Activated naive CD8-positive, alpha-beta T cell treated with anti-CD3 and anti-CD28 coated beads for 36 hours (primary cell): ENCODE measurements around the gene NEUROD2. TPM values are rescaled to one million over a fixed set of nuclear protein-coding genes. Genes with fewer than 3 reads are reported as not detected.

Experiments used
- DNase-seq: peaks from one replicate; pipeline ENCODE4 v3.0.0; 2021
- H3K27ac Mint-ChIP-seq: one replicate; pipeline ENCODE4 v1.8.0; 2022; ENCODE audit warnings: mild to moderate bottlenecking, moderate library complexity, mixed read lengths
- H3K27me3 Mint-ChIP-seq: one replicate; pipeline ENCODE4 v1.8.0; 2022; ENCODE audit warnings: mild to moderate bottlenecking, mixed read lengths
- H3K36me3 Mint-ChIP-seq: one replicate; pipeline ENCODE4 v1.8.0; 2021; ENCODE audit warnings: mild to moderate bottlenecking, mixed read lengths
- H3K4me1 Mint-ChIP-seq: one replicate; pipeline ENCODE4 v1.8.0; 2021; ENCODE audit warnings: mixed read lengths
- H3K4me3 Mint-ChIP-seq: one replicate; pipeline ENCODE4 v1.8.0; 2022; ENCODE audit warnings: mild to moderate bottlenecking, moderate library complexity, mixed read lengths
- H3K9me3 Mint-ChIP-seq: one replicate; pipeline ENCODE4 v1.8.0; 2022; ENCODE audit warnings: mixed read lengths
- total RNA-seq, 2 experiments: library from RNA; stranded (reverse); gene quantifications; one replicate each; pipeline ENCODE4 v1.2.3, GENCODE V29; 2021

Gene NEUROD2
- total RNA-seq, 2 experiments from 2014 or later = not detected

DNA sequence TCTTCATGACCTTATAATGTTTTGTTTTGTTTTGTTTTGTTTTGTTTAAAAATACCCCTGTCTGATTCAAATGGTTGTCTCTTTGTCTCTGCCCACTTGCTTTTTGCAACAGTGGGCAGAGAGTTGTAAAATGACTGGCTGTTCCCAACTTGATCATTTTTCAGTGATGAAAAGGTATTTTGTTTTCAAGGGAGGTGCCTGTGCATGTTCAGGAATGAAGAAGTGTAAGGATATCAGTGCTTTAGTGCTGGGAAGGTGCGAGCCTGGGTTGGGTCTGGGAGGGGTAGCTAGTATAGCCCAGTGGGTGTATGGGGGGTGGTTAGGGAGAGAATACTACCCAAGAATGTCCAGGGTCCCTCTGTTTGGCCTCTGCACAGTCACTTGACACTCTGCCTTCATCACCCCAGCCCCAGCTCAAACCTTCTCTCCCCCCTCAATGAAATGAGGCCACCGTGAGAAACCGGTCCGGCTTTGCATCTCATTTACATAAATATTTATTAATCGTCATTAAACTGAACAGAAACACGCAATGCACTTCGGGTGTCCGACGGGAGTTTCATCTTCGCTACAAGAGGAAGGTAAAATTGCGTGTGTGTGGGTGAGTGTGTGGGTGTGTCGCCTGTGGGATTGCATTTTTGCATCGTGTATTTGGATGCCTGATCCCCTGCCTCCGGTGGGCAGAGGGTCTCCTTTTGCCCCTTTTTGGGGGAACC lies 4.3 kb downstream of the NEUROD2 start:
- no peak overlapping the region for H3K4me3 Mint-ChIP-seq
- H3K9me3 Mint-ChIP-seq = no peaks in the 10 kb centered on the region
- peaks cover 91% of the 10 kb centered on the region for H3K27me3 Mint-ChIP-seq
- DNase-seq = no peak
- peaks cover 18% of the 10 kb centered on the region for H3K4me1 Mint-ChIP-seq
- no peak overlapping the region for H3K27ac Mint-ChIP-seq
- no peaks in the 10 kb centered on the region for H3K36me3 Mint-ChIP-seq

DNA sequence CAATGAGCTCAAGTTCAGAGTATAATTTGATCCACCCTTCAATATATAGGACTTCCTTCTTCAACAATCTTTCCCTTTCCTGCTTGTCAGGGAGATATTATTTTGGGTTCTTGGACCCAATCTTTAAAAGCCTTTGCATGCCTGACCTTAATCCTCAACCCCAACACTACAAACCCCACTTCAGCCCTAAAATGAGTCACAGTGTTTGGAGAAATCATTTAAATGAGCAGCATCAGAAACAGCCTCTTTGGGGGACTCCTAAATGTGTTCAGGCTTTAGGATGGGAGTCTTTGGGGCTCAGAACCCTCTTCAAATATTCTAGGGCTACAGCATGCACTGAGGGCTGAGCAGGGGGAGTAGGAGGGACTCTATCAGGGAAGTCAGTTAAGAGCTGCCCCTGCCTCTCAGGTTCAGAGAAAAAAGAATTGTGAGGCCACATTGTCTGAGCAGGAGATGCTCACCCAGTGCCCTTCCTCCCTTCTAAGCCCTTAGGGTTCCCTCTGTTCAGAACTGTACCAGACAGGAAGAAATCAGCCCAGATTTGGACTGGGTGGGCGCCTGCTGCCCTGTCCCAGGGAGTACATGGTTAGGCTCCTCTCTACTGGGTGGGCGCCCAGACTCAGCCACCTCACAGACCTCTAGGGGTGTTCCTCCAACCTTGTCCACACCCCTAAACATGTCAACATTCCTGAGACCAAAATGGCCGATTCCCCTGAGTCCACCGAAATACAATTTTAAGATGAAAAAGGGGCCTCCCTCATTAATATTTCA lies 5.0 kb downstream of the NEUROD2 start:
- peaks cover 23% of the 10 kb centered on the region for H3K4me1 Mint-ChIP-seq
- no peaks in the 10 kb centered on the region for H3K36me3 Mint-ChIP-seq
- H3K27me3 Mint-ChIP-seq = peaks cover 93% of the 10 kb centered on the region
- DNase-seq = no peak
- H3K9me3 Mint-ChIP-seq = no peaks in the 10 kb centered on the region
- no peak overlapping the region for H3K27ac Mint-ChIP-seq
- H3K4me3 Mint-ChIP-seq = no peak overlapping the region

DNA sequence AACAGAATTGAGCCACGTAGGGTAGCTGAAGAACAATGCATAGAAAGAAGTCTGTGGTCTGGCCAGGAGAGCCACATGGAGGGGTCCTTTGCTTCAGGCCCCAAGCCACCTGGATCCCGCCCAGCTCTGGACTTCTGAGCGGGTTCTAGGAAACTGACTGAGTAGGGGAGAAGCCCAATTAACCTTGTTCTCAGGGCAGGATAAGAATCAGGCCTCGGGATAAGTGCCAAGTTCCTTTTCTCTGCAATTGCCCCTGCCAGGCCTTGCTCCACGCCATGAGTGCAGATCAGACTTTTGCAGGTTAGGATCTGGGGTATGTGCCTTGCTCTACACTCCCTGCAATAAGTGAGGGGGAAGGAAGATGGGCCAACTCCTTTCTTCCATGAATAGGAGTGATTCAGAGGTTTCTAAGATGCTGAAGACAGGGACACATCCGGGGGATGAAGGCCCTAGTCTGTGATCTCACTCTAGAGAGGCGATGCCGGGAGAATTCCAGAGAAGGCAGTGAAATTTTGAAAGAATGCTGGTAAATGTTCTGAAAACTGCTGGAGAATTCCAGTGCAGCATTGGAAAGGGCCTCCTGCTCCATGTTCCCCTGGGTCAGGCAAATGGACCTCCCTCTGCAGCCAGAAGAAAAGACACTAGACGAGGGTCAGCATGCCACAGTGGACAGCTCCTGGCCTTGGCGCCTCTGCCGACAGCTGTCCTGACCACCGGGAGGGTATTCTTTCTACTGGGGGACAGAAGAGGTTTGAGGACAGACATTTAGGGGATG lies 5.8 kb downstream of the NEUROD2 start:
- no peaks in the 10 kb centered on the region for H3K36me3 Mint-ChIP-seq
- H3K4me1 Mint-ChIP-seq = peaks cover 25% of the 10 kb centered on the region
- no peak overlapping the region for H3K27ac Mint-ChIP-seq
- H3K27me3 Mint-ChIP-seq = peaks cover 93% of the 10 kb centered on the region
- H3K4me3 Mint-ChIP-seq = no peak overlapping the region
- no peaks in the 10 kb centered on the region for H3K9me3 Mint-ChIP-seq
- DNase-seq = no peak

DNA sequence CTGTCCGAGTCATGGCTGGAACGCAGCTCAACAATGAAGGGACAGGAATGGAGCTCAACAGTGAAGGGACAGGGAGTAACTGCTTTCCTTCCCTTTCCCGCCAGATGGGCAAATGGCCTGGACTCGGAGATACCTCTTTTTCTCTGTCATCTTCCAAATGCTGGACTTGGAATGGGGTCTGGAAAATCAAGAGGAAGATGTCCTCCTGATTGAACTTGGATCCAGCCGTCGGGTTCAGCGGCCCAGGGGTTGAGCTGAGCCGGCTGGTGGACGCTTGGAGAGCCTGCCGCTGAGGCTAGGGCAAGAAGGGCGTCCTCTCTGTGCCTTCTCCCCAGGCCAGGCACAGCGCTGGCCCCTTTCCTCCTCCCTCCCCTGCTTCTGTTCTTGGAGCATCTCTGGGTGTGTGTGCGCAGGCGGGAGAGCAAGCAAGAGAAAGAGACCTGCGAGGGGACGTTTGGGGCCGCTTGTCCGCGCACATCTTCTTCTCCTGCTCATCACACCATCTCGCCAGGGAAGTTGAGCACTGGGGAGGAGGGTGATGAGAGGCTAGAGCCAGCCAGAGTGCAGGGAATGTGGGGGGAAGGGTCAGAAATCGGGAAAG lies 6.6 kb downstream of the NEUROD2 start:
- H3K36me3 Mint-ChIP-seq = no peaks in the 10 kb centered on the region
- H3K9me3 Mint-ChIP-seq = no peaks in the 10 kb centered on the region
- no peak for DNase-seq
- peaks cover 96% of the 10 kb centered on the region for H3K27me3 Mint-ChIP-seq
- peaks cover 24% of the 10 kb centered on the region for H3K4me1 Mint-ChIP-seq
- H3K4me3 Mint-ChIP-seq = no peak overlapping the region
- no peak overlapping the region for H3K27ac Mint-ChIP-seq

DNA sequence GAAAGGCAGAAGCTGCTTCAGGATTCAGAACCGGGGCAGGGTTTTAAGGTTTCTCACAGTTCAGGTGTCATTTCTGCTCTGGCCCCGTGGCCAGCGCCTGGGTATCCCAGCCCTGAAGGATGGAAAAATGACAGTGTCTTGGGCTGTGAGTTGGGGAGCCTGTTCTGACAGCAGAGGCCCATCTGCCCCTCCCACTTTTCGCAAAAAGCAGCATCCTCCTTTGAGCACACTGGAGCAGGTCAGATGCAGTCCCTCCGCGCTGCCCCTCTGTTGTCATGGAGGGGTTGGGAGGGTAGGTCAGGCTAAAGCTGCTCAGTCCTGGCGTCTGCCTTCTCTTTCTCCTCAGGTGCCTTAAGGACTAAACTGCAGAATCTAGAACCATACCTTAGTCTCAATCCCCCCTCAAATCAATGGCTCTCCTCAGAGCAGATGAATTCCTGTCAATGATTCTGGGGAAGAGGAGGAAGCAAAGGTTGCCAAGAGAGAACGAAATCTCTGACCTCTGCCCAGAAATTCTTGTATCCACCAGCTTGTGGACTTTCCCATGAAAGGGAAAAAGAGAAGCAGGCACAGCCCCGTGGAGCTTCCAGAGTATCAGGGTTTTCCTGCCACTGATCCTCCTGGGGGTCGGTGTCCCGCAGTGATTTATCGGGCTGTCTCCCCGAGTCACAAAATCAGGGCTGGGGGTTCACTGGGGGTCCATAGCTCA lies 7.3 kb downstream of the NEUROD2 start:
- no peaks in the 10 kb centered on the region for H3K9me3 Mint-ChIP-seq
- H3K27ac Mint-ChIP-seq = no peak overlapping the region
- H3K4me3 Mint-ChIP-seq = no peak overlapping the region
- DNase-seq = no peak
- peaks cover 99% of the 10 kb centered on the region for H3K27me3 Mint-ChIP-seq
- no peaks in the 10 kb centered on the region for H3K36me3 Mint-ChIP-seq
- H3K4me1 Mint-ChIP-seq = peaks cover 23% of the 10 kb centered on the region

DNA sequence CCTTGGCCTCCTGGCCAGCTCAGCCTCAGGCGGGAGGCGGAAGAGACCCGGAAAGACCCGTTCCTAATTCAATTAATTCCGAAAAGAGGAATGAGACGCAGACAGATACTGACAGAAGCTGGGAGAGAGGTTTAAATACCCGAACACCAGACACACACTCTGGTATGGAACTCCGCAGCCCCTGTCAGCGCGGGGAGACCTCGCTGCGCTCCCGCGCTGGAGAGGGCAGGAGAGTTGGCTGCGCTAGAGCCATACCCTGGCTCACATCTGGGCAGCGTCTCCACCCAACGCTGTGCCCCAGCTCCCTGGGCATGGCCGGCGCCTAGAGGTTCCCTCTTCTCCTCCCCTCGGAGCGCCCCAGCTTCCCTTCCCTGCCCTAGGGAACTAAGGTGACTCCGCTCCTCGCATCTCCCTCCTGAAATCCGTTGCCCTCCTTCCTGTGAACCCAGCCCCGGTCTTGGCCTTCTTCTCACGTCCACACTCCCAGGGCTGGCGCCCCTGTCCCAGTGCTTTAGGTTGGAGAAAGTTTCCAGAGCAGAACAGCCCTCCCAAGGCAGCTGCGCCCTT lies 8.0 kb downstream of the NEUROD2 start:
- H3K9me3 Mint-ChIP-seq = no peaks in the 10 kb centered on the region
- H3K27me3 Mint-ChIP-seq = peaks cover 99% of the 10 kb centered on the region
- H3K4me3 Mint-ChIP-seq = no peak overlapping the region
- H3K4me1 Mint-ChIP-seq = peaks cover 18% of the 10 kb centered on the region
- H3K27ac Mint-ChIP-seq = no peak overlapping the region
- H3K36me3 Mint-ChIP-seq = no peaks in the 10 kb centered on the region
- no peak for DNase-seq

DNA sequence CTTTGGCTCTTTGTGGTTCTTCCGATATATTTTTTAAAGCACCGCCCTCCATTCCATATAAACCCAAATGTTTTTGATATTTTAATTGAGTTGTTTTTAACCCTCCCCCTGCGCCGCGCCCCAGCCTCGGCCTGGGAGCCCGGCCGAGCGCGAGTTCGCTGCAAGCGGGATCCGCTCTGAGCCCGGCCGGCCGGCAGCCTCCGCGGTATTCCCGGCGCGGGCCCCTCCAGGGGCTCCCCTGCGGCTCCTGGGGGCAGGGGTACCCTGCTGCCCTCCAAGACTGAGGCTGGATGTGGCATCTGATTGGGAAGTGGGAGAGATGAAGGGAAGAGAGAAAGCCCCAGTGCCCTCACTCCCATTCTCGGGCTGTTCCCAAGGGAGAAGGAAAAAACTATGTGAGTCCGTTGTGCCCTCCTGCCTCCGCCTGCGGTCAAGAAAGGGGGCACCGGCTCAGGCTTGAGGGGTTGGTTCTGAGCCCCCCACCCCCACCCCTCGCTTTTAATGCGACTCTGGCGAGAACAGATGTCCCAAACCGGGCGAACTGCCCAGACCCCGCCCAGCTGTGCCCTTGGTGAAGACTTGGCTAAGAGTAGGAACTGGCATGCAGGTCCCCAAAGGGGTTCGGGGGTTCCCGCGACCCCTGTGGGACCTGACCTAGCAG lies 8.6 kb downstream of the NEUROD2 start:
- Mint-ChIP-seq H3K27me3 (peaks cover 99% of the 10 kb centered on the region), H3K27ac (no peak overlapping the region), H3K9me3 (no peaks in the 10 kb centered on the region), H3K36me3 (no peaks in the 10 kb centered on the region), H3K4me3 (no peak overlapping the region), H3K4me1 (peaks cover 17% of the 10 kb centered on the region)
- DNase-seq = no peak

DNA sequence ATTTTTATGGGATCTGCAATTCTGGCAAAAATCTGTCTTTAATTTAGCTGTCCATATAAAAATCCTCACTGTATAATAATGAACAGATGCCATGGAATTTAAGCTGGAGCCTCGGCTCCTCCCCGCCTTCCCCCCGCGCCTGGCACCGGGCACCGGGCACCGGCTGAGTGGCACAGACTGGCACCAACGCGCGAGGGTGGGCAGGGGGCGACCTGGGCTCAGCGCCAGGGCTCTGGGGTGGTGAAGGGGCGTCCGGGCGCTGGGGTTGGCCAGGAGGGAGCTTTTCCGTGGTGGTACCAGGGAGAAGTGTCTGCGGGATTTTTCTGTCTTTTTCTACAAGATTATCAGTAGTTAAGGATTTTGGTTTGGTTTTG lies 9.1 kb downstream of the NEUROD2 start:
- H3K27ac Mint-ChIP-seq = no peak overlapping the region
- no peaks in the 10 kb centered on the region for H3K36me3 Mint-ChIP-seq
- peaks cover 15% of the 10 kb centered on the region for H3K4me1 Mint-ChIP-seq
- H3K27me3 Mint-ChIP-seq = peaks cover 97% of the 10 kb centered on the region
- no peaks in the 10 kb centered on the region for H3K9me3 Mint-ChIP-seq
- no peak for DNase-seq
- no peak overlapping the region for H3K4me3 Mint-ChIP-seq

DNA sequence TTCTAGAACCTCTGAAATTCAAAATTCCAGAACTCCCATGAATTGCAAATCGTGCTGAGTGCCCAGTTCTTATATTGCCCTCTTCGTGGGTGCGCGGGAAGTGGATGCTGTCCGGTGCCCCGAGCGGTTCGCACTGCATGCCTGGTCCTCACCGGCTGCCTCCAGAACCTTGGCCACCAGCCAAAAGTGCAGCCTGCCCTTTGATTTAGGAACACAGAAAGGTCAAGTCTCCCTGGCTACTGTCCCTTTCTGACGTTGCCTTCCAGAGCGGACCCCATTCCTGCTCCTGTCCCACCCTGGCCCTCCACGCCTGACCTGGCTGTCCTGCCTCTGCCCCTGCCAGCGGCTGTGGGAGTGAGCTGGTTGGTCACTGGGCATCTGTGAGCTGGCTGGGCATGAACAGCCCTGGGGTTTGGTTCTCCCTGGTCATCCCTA lies 9.7 kb downstream of the NEUROD2 start:
- peaks cover 14% of the 10 kb centered on the region for H3K4me1 Mint-ChIP-seq
- no peak for DNase-seq
- H3K36me3 Mint-ChIP-seq = no peaks in the 10 kb centered on the region
- H3K27me3 Mint-ChIP-seq = peaks cover 97% of the 10 kb centered on the region
- no peak overlapping the region for H3K4me3 Mint-ChIP-seq
- no peaks in the 10 kb centered on the region for H3K9me3 Mint-ChIP-seq
- no peak overlapping the region for H3K27ac Mint-ChIP-seq

DNA sequence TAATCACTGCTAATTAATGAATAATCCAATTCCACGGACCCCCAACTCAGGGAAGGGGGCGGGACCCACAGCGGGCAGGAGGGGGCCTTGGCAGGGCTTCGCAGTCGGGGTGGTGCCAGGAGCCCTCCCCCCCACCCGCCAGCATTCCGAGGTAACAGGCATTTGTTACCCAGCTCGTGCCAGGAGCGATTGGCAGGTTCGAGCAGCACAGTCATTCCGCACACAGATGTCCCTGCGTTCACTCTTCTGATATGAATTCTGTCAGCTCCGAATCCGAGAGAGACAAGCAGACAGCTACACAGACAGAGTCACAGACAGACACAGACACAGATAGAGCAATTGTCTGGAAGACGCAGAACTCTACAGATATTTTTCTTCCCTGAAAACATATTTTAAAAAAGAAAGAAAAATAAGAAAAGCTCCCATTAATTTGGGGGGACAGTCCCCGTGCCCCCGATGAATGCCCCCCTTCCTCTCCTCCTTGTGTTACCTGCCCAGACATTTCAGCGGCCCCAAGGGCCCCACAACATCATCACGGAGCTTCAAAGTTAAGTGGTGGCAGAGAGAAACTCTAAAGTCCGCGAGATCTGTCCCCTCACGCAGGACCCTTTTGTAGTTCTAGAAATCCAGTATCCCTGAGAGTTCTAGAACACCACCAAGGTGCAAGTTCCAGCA lies 10.2 kb downstream of the NEUROD2 start:
- H3K27me3 Mint-ChIP-seq = peaks cover 95% of the 10 kb centered on the region
- H3K36me3 Mint-ChIP-seq = no peaks in the 10 kb centered on the region
- peaks cover 14% of the 10 kb centered on the region for H3K4me1 Mint-ChIP-seq
- H3K4me3 Mint-ChIP-seq = no peak overlapping the region
- H3K27ac Mint-ChIP-seq = no peak overlapping the region
- no peak for DNase-seq
- H3K9me3 Mint-ChIP-seq = no peaks in the 10 kb centered on the region

DNA sequence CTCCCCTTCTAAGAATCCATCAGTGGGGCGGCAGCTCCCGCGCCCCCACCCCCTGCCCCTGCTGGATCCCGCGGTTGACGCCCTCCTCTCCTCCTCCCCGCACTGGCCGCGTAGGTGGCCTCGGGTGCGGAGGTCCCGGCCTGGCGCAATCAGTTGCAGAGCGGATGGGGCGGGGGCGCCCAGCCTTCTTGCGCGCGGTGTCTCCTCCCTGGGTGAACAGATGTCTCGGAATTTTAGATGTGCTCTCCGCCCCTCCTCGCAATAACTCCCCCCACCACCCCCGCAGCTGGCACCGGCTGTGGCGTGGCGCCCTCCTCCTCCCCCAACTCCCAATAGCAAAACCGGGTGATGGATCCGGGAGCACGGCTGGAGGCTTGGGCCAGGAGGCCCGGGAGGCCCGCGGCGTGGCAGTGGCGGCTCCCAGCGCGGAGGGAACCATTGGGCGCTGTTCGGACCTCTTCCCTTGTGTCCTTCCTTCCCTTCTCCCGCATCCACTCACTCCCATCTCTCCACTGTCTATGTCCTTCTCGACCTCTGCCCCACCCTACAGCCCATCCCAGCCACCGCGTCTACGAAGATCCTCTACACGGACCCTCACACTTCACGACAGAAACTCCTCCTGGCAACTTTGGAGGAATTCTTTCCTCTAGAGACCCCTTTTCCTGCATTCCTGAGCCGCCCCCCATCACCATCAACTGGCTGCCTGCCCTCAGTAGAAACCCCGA lies 11.0 kb downstream of the NEUROD2 start:
- no peak for DNase-seq
- Mint-ChIP-seq H3K9me3 (no peaks in the 10 kb centered on the region), H3K27ac (no peak overlapping the region), H3K4me3 (no peak overlapping the region), H3K36me3 (no peaks in the 10 kb centered on the region), H3K27me3 (peaks cover 91% of the 10 kb centered on the region), H3K4me1 (peaks cover 14% of the 10 kb centered on the region)

DNA sequence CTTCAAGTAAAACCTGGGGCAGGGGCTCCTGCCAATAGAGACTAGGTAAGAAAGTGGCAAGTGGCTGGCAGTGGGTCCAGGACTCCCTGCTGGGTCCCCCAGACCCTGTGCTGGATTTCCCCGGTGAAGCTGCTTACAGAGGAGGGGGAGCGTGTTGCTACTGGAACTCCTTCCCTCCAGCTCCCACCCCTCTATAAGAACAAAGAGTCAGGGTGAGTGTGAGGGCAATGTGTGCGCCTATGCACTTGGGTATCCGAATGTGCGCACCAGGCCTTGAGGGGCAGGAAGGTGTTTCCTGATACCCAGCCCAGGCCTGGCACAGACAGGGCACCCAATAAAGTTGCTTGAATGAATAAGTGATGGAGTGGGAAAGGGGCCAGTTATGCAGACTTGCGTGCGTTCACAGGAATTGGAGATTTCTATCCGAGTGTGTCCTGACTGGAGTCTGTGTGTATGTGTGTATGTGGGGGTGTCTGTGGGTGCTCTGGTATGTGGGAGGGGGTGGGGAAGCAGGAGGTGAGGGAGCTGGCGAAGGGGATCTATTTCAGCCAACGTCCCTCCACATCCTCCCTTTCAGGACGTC lies 11.7 kb downstream of the NEUROD2 start:
- no peaks in the 10 kb centered on the region for H3K36me3 Mint-ChIP-seq
- peaks cover 14% of the 10 kb centered on the region for H3K4me1 Mint-ChIP-seq
- peaks cover 85% of the 10 kb centered on the region for H3K27me3 Mint-ChIP-seq
- no peak overlapping the region for H3K4me3 Mint-ChIP-seq
- H3K9me3 Mint-ChIP-seq = no peaks in the 10 kb centered on the region
- no peak overlapping the region for H3K27ac Mint-ChIP-seq
- DNase-seq = no peak

DNA sequence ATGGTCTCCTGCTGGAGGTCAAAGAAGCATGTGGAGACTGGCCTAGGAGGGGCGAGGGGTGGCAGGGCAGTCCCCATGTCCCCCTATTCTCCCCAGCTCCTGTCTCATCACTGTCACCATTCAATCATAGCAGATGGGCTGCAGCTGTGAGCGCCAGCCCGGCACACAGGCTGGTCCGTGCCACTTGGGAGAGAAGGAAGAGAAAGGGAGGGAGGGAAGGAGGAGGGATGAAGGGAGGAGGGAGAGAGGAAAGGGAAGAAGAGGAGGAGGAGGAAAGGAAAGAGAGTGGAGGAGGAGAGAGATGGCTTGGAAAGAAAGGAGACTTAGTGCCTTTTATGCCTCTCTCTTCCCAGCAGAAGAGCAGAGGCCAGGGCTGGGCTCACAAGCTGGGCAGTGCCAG lies 12.4 kb downstream of the NEUROD2 start:
- Mint-ChIP-seq H3K9me3 (no peaks in the 10 kb centered on the region), H3K27me3 (peaks cover 77% of the 10 kb centered on the region), H3K36me3 (no peaks in the 10 kb centered on the region), H3K27ac (no peak overlapping the region), H3K4me1 (peaks cover 14% of the 10 kb centered on the region), H3K4me3 (no peak overlapping the region)
- DNase-seq = no peak
